Measurements from ENCODE around the gene IRAK1.

GRCh38 chrX:154048398-154048797 is 28.7 kb upstream of the IRAK1 start:
- TF ChIP-seq CTCF (conservative IDR thresholded peaks at IDR 0.05; ENCODE audit: low read depth, low read length), result no peak
- no peak for TF ChIP-seq EZH2 (IDR thresholded peaks at IDR 0.05; ENCODE audit: borderline replicate concordance, low read depth, low read length, poor library complexity, severe bottlenecking)
